Measurements from ENCODE around the gene HMGN2.

HMGN2 gene

DNA sequence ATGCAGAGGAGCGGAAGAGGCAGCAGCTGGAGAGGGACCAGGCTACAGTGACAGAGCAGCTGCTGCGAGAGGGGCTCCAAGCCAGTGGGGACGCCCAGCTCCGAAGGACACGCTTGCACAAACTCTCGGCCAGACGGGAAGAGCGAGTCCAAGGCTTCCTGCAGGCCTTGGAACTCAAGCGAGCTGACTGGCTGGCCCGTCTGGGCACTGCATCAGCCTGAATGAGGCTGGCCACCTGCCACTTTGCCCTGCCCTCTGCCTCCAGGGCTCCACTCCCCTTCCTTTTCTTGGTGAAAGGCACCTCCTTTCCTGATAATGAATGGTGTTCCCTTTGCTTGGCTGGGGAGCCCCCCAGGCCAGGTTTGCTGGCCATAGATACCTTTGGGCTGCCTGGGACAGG lies 3.3 kb upstream of the HMGN2 start:
- TF ChIP-seq, protein P1, sequence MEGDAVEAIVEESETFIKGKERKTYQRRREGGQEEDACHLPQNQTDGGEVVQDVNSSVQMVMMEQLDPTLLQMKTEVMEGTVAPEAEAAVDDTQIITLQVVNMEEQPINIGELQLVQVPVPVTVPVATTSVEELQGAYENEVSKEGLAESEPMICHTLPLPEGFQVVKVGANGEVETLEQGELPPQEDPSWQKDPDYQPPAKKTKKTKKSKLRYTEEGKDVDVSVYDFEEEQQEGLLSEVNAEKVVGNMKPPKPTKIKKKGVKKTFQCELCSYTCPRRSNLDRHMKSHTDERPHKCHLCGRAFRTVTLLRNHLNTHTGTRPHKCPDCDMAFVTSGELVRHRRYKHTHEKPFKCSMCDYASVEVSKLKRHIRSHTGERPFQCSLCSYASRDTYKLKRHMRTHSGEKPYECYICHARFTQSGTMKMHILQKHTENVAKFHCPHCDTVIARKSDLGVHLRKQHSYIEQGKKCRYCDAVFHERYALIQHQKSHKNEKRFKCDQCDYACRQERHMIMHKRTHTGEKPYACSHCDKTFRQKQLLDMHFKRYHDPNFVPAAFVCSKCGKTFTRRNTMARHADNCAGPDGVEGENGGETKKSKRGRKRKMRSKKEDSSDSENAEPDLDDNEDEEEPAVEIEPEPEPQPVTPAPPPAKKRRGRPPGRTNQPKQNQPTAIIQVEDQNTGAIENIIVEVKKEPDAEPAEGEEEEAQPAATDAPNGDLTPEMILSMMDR (IDR thresholded peaks at IDR 0.05; ENCODE audit: low read depth, low read length): no peak
- no peak for TF ChIP-seq EZH2phosphoT487 (IDR thresholded peaks at IDR 0.05; ENCODE audit: low read depth)
- Histone ChIP-seq H3K4me3 (ENCODE audit: low read length) (no peak overlapping the region), H3K36me3 (replicated peaks; ENCODE audit: low read depth, low read length) (peaks cover 20% of the 10 kb centered on the region), H4K20me1 (ENCODE audit: insufficient read depth, low read length) (peaks cover 9% of the 10 kb centered on the region), H3K4me2 (ENCODE audit: low read length) (no peak overlapping the region), H3K27ac (ENCODE audit: low read length) (no peak overlapping the region), H3K79me2 (ENCODE audit: low read length) (peaks cover 10% of the 10 kb centered on the region), H3K9ac (ENCODE audit: low read length) (no peak overlapping the region), H3K9me3 (ENCODE audit: insufficient read depth, low read length) (no peaks in the 10 kb centered on the region), H2AFZ (ENCODE audit: low read depth, low read length) (no peak overlapping the region), H3K4me1 (ENCODE audit: low read length) (peaks cover 7% of the 10 kb centered on the region), H3K27me3 (ENCODE audit: low read depth, low read length) (no peaks in the 10 kb centered on the region)

GRCh38 chr1:26469558-26469957 lies 2.7 kb upstream of the HMGN2 start:
- TF ChIP-seq, protein P1 (IDR thresholded peaks at IDR 0.05; ENCODE audit: low read depth, low read length): no peak
- no peak for TF ChIP-seq EZH2phosphoT487 (IDR thresholded peaks at IDR 0.05; ENCODE audit: low read depth)
- Histone ChIP-seq H3K27ac (ENCODE audit: low read length) (no peak overlapping the region), H4K20me1 (ENCODE audit: insufficient read depth, low read length) (peaks cover 14% of the 10 kb centered on the region), H3K4me3 (ENCODE audit: low read length) (no peak overlapping the region), H3K9me3 (ENCODE audit: insufficient read depth, low read length) (no peaks in the 10 kb centered on the region), H3K4me2 (ENCODE audit: low read length) (no peak overlapping the region), H3K9ac (ENCODE audit: low read length) (no peak overlapping the region), H3K79me2 (ENCODE audit: low read length) (peaks cover 16% of the 10 kb centered on the region), H3K27me3 (ENCODE audit: low read depth, low read length) (no peaks in the 10 kb centered on the region), H3K4me1 (ENCODE audit: low read length) (peaks cover 14% of the 10 kb centered on the region), H3K36me3 (replicated peaks; ENCODE audit: low read depth, low read length) (peaks cover 27% of the 10 kb centered on the region), H2AFZ (ENCODE audit: low read depth, low read length) (no peak overlapping the region)

- H4K20me1 ChIP-seq (ENCODE audit: insufficient read depth, low read length): peaks cover 19% of the 10 kb centered on the region
- H3K4me2 ChIP-seq (ENCODE audit: low read length): peak overlapping the region; percentile 93
- no peaks in the 10 kb centered on the region for H3K9me3 ChIP-seq (ENCODE audit: insufficient read depth, low read length)
- peaks cover 16% of the 10 kb centered on the region for H3K4me1 ChIP-seq (ENCODE audit: low read length)
- H3K27ac ChIP-seq (ENCODE audit: low read length): no peak overlapping the region
- H3K36me3 ChIP-seq (replicated peaks; ENCODE audit: low read depth, low read length): peaks cover 33% of the 10 kb centered on the region
- peak overlapping the region; percentile 94 for H3K4me3 ChIP-seq (ENCODE audit: low read length)
- H3K27me3 ChIP-seq (ENCODE audit: low read depth, low read length): no peaks in the 10 kb centered on the region
- TF ChIP-seq, protein P1 (IDR thresholded peaks at IDR 0.05; ENCODE audit: low read depth, low read length): no peak
- TF ChIP-seq EZH2phosphoT487 (IDR thresholded peaks at IDR 0.05; ENCODE audit: low read depth): no peak
- no peak overlapping the region for H2AFZ ChIP-seq (ENCODE audit: low read depth, low read length)
- H3K9ac ChIP-seq (ENCODE audit: low read length): peak overlapping the region; percentile 98; the same call in 1 of the 2 replicates
- peaks cover 20% of the 10 kb centered on the region for H3K79me2 ChIP-seq (ENCODE audit: low read length)
Measured at GRCh38 chr1:26470878-26471497, 1.3 kb upstream of the HMGN2 start.

DNA sequence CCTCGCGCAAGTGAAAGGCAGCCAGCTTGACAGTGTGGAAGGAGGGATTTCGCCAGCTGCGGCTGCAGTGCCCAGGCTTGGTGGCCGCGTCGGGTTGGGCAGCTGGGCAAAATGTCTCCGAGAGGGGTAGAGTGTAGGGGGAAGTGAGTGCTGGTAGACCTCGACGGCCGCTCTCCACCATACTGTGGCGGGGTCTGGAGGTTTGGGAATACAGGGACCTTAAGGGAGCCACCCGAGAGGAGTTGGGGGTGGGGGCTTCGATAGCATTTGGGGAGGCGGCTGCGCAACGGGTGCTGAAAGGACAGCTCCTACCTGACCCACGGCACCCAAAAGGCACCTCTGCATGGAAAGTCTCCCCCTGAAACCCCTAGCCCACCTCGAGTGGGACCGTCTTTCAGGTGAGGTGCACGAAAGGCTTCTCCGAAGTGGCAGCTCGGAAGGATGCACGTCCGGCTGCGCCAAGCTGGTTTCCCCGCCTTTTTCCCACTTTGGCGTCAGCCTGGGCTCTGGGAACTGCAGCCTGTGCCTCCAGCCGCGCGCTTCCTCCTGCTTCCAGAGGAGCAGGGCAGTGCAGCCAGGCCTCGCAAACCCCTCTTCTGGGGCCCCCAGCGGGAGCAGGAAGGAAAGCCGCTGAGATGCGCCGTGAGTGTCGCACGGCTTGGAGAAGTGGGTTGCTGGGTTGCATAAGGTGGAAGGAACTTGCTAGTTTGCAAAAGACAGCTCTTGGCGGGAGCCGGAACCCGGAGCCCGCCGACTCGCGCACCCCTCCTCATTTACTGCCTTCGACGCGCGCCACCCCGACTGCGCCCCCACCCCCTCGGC lies 531 bp upstream of the HMGN2 start:
- H3K27ac ChIP-seq (ENCODE audit: low read length): peak overlapping the region; percentile 51
- H3K4me2 ChIP-seq (ENCODE audit: low read length): peak overlapping the region; percentile 93
- H4K20me1 ChIP-seq (ENCODE audit: insufficient read depth, low read length): peaks cover 19% of the 10 kb centered on the region
- H3K27me3 ChIP-seq (ENCODE audit: low read depth, low read length): no peaks in the 10 kb centered on the region
- H3K36me3 ChIP-seq (replicated peaks; ENCODE audit: low read depth, low read length): peaks cover 40% of the 10 kb centered on the region
- peaks cover 20% of the 10 kb centered on the region for H3K79me2 ChIP-seq (ENCODE audit: low read length)
- peaks cover 16% of the 10 kb centered on the region for H3K4me1 ChIP-seq (ENCODE audit: low read length)
- no peak overlapping the region for H2AFZ ChIP-seq (ENCODE audit: low read depth, low read length)
- peak overlapping the region; percentile 98 for H3K9ac ChIP-seq (ENCODE audit: low read length)
- TF ChIP-seq, protein P1 (IDR thresholded peaks at IDR 0.05; ENCODE audit: low read depth, low read length): no peak
- no peak for TF ChIP-seq EZH2phosphoT487 (IDR thresholded peaks at IDR 0.05; ENCODE audit: low read depth)
- H3K4me3 ChIP-seq (ENCODE audit: low read length): peak overlapping the region; percentile 94
- H3K9me3 ChIP-seq (ENCODE audit: insufficient read depth, low read length): no peaks in the 10 kb centered on the region
